ENCODE data around the gene DIAPH3. TPM values are rescaled to one million over a fixed set of nuclear protein-coding genes. Genes with fewer than 3 reads are reported as not detected.

Gene DIAPH3
- total and polyA plus RNA-seq, 2 of the 8 experiments (the other 6 are each of a cell fraction or from before 2014, with no cell fraction given): 8.0 to 30.8 TPM

- Histone ChIP-seq H2BK20ac (ENCODE audit: low read length) (no peak overlapping the region), H3K4me3 (ENCODE audit: extremely low read depth in 1 of 4, insufficient read depth in 2 of 4, low read depth in 3 of 4, low read length in 4 of 4) (no peak overlapping the region), H2BK15ac (ENCODE audit: low read length) (no peak overlapping the region), H3K27me3 (replicated peaks in 1 of 4; ENCODE audit: control insufficient read depth in 3 of 4, extremely low read depth in 1 of 4, insufficient read depth in 3 of 4, low read length in 3 of 4) (no peaks in the 10 kb centered on the region), H2BK120ac (replicated peaks; ENCODE audit: low read depth, low read length) (no peak overlapping the region), H3K14ac (ENCODE audit: insufficient read length) (no peak overlapping the region), H4K20me1 (replicated peaks in 1 of 2; ENCODE audit: control insufficient read depth in 1 of 2, insufficient read depth in 2 of 2, low read length in 2 of 2) (no peaks in the 10 kb centered on the region), H3K36me3 (ENCODE audit: control insufficient read depth in 2 of 4, insufficient read depth in 4 of 4, low read length in 3 of 4) (no peaks in the 10 kb centered on the region), H4K91ac (replicated peaks; ENCODE audit: insufficient read length, low read length) (no peak overlapping the region), H3K4me1 (replicated peaks in 1 of 4; ENCODE audit: control insufficient read depth in 3 of 4, insufficient read depth in 4 of 4, low read length in 3 of 4) (peaks cover 0 to 5% (median 2%) of the 10 kb centered on the region in 4 experiments; a peak in 3 of 7 replicates), H2AFZ (ENCODE audit: low read length) (no peak overlapping the region), H3K27ac (ENCODE audit: low read depth, low read length) (no peak overlapping the region), H2AK5ac (ENCODE audit: low read depth, low read length) (no peak overlapping the region), H3K23me2 (ENCODE audit: low read depth, low read length) (no peaks in the 10 kb centered on the region), H2BK12ac (ENCODE audit: low read depth, low read length) (no peak overlapping the region), H3K79me1 (ENCODE audit: low read depth, low read length) (no peaks in the 10 kb centered on the region), H3K9me3 (ENCODE audit: insufficient read depth in 2 of 2, low read depth in 1 of 2, low read length in 1 of 2) (no peaks in the 10 kb centered on the region), H3K23ac (ENCODE audit: insufficient read length) (no peak overlapping the region), H4K5ac (ENCODE audit: insufficient read length, low read depth, low read length) (no peak overlapping the region), H3K18ac (ENCODE audit: extremely low read depth, low read length) (no peak overlapping the region), H3K79me2 (ENCODE audit: control insufficient read depth in 1 of 2, insufficient read depth in 2 of 2, low read length in 2 of 2) (no peaks in the 10 kb centered on the region), H3K56ac (replicated peaks; ENCODE audit: insufficient read length, low read depth, low read length) (no peak overlapping the region), H3K4ac (replicated peaks; ENCODE audit: insufficient read length, low read depth, low read length) (no peak overlapping the region), H3K4me2 (ENCODE audit: insufficient read depth in 1 of 2, low read depth in 2 of 2, low read length in 2 of 2) (no peak overlapping the region), H3K9ac (replicated peaks in 1 of 4; ENCODE audit: extremely low read depth in 1 of 4, low read depth in 3 of 4, low read length in 3 of 4) (no peak overlapping the region), H4K8ac (ENCODE audit: extremely low read depth, insufficient read depth, low read length) (no peak overlapping the region), H2BK5ac (ENCODE audit: low read depth, low read length) (no peak overlapping the region)
- ChIA-PET POLR2A (ENCODE audit: partially characterized antibody) (no interaction called here), CTCF (ENCODE audit: partially characterized antibody) (interaction anchor here (1.4 kb wide), 1 partner anchor 17 kb away, joined by 4 read pairs; no protein-coding TSS in a partner anchor)
- DNase-seq (ENCODE audit: low read depth in 1 of 2, low spot score in 2 of 2) (no peak), FAIRE-seq (no peak)
- no peak for TF ChIP-seq SUZ12 (IDR thresholded peaks at IDR 0.05; ENCODE audit: low read length)
- no peak for TF ChIP-seq SIRT6 (IDR thresholded peaks at IDR 0.05; ENCODE audit: low read length)
- no peak for TF ChIP-seq POLR2AphosphoS5 (IDR thresholded peaks at IDR 0.05; ENCODE audit: low read depth, low read length)
- TF ChIP-seq POU5F1 (IDR thresholded peaks at IDR 0.05; ENCODE audit: low read depth, low read length): no peak
- no peak for TF ChIP-seq CREB1 (IDR thresholded peaks at IDR 0.05)
- no peak for TF ChIP-seq YY1 (IDR thresholded peaks at IDR 0.05; ENCODE audit: low read depth, low read length)
- TF ChIP-seq RXRA (IDR thresholded peaks at IDR 0.05; ENCODE audit: insufficient read depth, low read depth, low read length): no peak
- no peak for TF ChIP-seq TAF1 (IDR thresholded peaks at IDR 0.05; ENCODE audit: low read depth, low read length)
- no peak for TF ChIP-seq PHF8 (conservative IDR thresholded peaks at IDR 0.05; ENCODE audit: low read depth, low read length)
- TF ChIP-seq CHD2 (IDR thresholded peaks at IDR 0.05; ENCODE audit: low read length): no peak
- TF ChIP-seq TCF12 (IDR thresholded peaks at IDR 0.05; ENCODE audit: low read depth, low read length): no peak
- TF ChIP-seq KDM1A (IDR thresholded peaks at IDR 0.05; ENCODE audit: borderline replicate concordance, low read length): no peak
- TF ChIP-seq HDAC2 (IDR thresholded peaks at IDR 0.05; ENCODE audit: borderline replicate concordance in 1 of 2, low read depth in 2 of 2, low read length in 2 of 2): no peak
- no peak for TF ChIP-seq HDAC6 (IDR thresholded peaks at IDR 0.05; ENCODE audit: low read depth, low read length)
- TF ChIP-seq SAP30 (IDR thresholded peaks at IDR 0.05; ENCODE audit: insufficient read depth, insufficient replicate concordance, low read length): no peak
- no peak for TF ChIP-seq JUN (IDR thresholded peaks at IDR 0.05; ENCODE audit: low read depth, low read length)
- no peak for TF ChIP-seq RAD21 (IDR thresholded peaks at IDR 0.05 in 1 of 2, conservative IDR thresholded peaks at IDR 0.05 in 1 of 2; ENCODE audit: low read depth in 2 of 2, low read length in 2 of 2)
Observed at GRCh38 chr13:59787679-59788078, 376.0 kb downstream of the DIAPH3 start.

All from H1 (cell line).